Renal cortical epithelial cell (primary cell): ENCODE data around the gene RARA. TPM values are rescaled to one million over a fixed set of nuclear protein-coding genes. Genes with fewer than 3 reads are reported as not detected.

Experiments
- DNase-seq: peaks from one replicate; pipeline ENCODE4 v3.0.0-alpha.2; 2011; ENCODE audit warnings: low read depth
- total RNA-seq: library from RNA; depleted of rRNA; stranded (reverse); fragments of >200 nt; gene quantifications from 2 replicates; pipeline ENCODE4 v1.2.3, GENCODE V29; 2014

Gene RARA
- total RNA-seq, 1 donor from 2014 or later: 18.5 TPM

DNA sequence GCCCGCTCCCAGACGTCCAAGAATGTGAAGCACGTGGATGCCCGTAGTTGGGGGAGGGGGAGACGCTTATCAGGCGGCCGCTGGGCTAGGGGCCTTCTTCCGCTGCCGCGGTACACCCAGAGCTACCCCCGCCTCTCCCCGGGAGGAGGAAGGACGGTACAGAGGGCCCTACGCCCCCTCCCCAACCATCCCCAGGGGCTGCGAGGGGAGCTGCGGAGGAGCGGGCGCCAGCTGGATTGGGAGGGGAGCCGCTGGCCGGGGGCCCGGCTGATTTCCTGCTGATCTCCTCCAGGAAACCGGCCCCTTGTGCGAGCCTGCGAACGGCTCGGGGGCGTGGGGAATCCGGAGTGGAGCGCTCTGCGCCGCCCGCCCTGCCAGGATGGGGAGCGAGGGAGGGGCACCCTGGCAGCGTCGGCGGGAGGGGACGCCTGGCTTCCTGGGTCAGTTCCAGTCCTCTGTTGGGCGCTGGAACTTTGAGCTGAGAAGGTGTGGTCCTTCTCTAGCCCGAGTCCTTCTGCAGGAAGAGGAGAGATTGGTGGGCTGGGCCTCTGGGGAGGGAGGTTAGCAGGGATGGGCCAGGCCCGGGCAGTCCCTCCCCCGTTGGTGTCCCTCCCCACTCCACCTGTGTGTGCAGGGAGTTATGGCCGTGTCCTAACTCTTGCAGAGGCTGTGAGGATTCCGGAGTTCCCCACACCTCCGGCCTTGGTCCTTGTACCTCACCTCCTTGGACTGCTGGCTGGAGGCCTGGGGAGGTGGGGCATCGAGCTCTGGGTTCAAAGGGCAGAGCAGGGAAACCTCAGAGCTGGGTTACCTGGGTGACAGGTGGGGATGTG, 36.4 kb downstream of the RARA start:
- DNase-seq: peak; percentile 45

DNA sequence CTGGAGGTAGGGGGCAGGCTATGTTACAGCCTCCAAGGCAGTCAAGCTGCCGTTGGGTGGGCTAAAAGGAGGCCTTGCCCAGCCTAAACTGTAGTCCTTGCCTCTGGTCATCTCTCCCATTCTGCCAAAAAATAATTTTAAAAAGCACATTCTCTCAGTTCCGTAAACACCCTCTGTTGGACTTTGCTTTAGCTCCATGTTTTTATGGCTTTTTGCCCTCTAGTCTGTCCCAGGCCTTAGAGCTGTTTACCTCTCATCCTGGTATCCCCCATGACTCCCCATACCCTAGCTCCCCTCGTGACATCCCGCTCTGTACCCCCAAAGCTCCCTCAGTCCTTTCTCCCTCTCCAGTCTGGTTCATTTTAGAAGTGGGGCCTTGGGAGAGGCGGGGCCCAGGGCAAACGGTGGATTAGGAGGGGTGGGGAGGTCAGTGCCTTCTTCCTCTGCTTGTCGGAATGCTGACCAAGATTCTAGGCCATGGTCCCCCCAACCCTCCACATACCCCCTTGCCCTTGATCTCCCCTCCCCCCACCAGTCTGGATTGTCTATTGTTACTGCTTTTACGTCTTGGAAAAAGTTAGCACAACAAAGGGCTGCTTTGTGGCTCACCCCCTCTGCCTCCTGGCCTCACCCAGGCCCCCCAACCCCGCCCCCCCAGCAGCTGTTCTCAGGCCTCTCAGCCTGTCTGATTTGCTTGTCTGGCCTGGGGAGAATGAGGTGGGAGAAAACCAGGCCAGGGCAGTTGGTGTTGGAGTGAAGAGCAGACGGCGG, 37.2 kb downstream of the RARA start:
- DNase-seq: no peak

DNA sequence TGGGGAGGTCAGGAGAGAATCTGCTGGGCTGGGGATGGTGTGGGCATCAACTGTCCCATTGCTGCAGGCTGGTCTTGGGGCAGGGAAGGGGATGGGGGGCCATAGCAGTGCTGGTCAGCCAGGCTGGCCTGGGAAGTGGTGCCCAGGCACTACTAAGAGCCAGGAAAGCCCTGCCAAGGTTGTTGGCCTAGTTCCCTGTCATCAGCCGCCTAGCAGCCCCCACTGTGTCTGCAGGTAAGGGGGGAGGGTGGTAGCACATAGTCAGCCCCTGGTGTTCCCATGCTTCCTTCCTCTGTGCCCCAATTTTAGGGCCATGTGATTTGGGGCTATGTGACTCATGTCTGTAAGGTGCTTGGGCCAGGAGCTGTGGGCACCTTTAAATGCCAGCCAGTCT, 37.8 kb downstream of the RARA start:
- no peak for DNase-seq

DNA sequence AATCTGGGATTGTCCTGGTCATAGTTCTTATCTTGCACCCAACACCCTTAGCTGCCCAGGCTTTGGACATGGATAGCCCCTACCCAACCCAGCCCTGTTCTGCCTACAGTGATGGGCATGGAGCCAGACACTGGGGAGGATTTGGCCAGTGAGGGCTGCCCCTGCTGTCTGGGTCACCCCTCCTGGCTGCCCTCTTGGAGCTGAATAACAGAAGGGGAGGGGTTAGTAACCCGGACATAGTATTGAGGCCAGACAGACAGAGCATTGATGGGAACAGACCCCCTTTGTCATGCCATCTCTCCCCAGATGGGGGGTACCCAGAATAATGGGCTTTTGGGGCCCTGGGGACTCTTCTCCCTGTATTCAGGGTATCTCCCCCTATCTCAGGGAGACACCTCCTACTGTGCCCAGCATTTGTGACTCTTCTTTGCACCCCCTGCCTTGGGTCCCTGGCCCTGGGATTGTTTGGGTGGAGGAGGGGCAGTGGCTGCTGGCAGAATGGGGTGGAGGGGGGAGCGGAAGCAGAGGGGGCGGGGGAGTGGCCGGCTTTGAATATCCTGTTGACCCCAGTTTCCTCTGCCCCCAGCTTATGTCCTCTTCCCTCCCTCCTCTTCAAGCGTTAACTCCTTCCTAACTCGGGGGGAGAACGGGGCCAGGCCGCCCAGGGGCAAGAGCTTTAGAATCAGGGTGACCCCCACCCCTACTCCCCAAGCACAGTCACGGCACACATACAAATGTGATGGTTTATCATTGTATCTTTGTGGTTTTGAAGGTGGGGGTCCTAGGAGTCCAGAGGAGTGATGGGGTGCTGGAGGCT, 38.5 kb downstream of the RARA start:
- DNase-seq: no peak

DNA sequence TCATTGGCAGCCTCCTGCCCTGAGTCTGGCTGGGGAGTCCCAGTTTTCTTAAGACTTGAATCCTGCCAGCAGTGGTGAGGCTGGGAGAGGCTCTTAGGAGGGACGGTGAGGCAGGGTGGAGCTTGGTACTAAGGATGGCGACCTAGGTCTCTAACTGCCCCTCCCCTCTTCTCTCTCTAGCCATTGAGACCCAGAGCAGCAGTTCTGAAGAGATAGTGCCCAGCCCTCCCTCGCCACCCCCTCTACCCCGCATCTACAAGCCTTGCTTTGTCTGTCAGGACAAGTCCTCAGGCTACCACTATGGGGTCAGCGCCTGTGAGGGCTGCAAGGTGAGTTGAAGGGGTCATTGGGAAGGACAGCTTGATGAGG, 39.1 kb downstream of the RARA start:
- DNase-seq: no peak

DNA sequence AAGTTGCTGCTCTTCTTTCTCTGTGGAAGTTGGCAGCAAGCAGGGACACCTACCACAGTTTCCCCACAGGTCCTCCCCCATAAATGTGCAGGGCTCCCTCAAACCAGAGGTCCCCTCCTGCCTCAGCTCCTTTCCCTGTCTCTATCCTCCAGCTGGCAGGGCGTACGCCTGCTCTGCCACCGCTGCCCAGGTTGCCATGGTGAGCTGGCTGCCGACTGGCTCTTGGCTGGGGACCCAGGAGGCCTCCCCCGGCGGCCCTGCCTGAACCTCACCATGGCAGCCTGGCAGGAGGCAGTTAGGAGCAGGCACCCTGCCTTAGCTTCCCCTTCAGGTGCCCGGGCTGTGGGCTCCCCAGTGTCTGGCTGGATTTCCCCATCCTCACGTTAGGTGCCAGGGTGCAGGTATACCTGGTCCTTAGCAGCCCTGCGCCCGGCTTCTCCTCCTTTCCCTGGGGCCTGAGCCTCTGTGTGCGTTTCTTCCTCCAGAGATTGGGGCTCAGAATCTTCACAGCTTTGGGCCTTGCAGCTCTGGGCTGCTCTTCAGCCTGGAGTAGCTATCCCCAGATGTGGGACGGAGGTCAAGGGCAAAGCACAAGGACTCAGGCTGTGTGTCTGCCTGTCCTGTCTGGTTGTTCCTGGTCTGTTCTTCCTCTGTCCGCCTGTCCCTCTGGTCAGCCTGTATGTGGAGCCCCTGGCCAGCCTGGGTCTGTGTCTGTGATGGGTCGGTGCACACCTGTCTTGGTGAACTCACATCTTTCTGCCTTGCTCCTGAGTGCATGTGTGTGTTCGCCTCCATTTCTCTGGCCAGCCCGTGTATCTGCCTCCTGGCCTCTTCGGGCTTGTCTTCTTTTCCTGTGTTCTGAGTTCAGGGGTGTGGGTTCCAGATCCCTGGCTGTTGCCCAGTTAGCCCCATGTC, 39.8 kb downstream of the RARA start:
- no peak for DNase-seq

DNA sequence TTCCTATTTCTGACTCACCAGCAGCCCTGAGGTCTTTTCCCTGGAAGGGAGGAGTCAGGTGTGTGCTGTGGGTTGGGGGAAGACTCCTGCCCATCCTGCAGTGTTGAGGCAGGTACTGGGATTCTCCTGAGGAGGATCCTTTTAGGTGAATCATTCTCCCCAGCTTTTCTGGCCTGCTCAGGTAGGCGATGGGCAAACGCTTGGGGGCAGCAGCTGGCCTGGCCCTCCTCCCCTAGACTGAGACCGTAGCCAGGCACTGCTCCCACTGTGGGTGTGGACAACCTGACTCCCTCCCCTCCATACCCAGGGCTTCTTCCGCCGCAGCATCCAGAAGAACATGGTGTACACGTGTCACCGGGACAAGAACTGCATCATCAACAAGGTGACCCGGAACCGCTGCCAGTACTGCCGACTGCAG, 40.5 kb downstream of the RARA start:
- no peak for DNase-seq

DNA sequence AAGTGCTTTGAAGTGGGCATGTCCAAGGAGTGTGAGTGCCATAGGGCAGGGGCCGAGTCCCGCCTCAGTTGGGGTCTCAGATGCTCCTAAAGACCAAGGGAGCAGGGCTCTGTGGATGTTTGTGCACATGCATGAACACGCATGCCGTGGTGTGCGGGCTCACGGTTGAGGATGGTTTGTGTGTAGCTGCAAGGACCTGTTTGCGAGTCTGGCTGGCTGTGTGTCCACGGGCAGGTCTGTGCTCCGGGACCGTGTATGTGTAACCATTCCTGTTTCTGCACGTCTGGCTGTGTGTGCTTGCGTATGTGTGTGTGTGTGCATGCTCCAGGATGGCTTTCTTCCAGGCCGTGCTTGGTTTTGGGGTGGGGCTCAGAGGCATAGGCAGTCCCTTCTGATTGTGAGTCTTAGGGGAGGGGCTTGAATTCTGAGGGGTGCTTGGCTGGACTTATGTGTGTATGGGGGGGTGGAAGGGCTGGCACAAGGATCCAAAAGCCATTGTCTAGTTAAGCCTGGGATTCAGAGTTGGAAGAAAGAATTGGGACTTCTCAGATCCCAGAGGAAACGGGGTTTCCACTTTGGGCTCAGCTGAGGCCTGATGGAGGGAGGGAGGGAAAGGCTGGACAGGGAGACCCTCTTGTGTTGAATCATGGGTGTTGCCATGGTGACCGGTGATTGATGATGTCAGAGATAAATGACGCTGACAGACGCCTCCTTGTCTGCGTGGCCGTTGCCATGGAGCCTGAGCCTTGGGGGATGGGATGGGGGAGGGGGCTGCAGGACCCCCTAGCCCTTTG, 41.1 kb downstream of the RARA start:
- no peak for DNase-seq

DNA sequence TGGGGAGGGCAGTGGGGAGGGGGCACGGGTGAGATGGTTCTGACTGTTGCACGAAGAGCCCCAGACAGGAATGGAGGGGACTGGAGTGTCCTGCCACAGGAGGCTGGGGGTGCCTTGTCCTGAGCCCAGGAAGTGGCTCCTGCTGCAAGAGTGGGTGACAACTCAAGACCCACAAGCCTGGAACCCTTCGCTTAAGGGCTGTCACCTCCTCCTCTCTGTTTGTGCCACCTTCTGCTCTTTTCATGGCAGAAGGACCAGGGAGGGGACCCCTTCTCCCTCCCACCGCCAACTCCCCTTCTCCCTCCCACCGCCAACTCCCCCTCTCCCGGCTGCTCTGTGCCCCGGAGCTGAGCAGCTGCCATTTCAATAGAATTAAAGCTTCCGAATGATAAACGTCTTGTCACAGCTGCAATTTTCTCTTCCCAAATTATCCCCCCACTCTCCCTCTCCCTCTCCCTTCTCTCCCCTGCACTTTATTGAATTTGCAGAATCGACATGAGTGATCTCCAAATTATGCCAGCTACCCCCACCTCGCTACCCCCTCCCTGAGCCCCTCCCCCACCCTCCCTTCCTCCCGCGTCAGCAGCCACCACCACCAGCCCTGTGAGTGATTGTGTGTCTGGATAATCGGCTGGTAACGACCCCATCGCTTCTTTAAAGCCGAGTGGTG, 41.8 kb downstream of the RARA start:
- DNase-seq: no peak

DNA sequence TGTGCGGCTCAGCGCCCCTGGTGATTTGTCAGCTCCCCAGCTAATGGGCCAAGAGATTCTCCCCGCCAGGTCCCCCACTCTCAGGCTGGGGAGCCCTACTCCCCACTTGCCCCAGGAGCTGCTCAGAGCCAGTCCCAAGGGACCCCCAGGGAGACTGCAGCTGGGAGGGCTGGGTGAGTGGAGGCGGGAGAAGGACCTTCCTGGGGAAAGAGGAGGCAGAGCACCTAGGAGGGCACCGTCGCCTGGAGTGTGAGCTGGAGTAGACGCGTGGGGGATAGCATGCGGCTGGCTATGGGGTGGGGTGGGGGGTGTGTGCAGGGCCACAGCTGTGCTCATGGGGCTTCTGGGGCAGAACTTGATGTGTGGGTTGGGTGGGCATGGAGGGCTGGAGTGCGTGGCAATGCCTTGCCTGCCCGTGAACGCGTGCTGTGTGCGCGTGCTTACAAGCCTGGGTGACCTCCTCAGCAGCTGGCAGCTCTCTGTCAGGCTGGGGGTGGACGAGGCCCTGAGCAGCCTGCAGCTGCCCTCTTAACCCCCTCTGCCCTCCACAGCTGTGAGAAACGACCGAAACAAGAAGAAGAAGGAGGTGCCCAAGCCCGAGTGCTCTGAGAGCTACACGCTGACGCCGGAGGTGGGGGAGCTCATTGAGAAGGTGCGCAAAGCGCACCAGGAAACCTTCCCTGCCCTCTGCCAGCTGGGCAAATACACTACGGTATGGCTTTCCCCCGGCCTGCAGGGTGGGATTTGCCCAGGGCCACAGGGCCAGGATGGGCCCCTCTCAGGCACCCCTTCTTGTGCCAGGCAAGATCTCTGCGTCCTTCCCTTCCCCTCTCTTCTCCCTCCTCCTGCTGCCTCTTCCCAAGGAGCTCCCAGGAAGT, 42.6 kb downstream of the RARA start:
- no peak for DNase-seq

DNA sequence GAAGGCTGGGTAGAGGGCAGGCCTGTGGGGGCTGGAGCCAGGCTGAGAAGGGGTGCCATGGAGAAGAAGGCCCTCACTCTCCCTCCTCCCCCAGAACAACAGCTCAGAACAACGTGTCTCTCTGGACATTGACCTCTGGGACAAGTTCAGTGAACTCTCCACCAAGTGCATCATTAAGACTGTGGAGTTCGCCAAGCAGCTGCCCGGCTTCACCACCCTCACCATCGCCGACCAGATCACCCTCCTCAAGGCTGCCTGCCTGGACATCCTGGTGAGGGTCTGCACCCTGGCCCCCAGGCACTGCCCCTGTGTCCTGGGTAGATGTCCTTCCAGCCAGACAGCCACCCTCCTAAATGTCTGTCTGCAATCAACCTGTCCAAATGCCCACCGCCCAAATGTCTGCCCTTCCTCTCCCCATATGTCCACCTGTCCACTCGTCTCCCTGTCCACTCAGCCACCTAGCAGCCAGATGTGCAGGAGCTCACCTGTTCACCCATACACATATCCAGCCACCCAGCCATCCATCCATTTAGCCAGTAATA, 43.3 kb downstream of the RARA start:
- DNase-seq: no peak

DNA sequence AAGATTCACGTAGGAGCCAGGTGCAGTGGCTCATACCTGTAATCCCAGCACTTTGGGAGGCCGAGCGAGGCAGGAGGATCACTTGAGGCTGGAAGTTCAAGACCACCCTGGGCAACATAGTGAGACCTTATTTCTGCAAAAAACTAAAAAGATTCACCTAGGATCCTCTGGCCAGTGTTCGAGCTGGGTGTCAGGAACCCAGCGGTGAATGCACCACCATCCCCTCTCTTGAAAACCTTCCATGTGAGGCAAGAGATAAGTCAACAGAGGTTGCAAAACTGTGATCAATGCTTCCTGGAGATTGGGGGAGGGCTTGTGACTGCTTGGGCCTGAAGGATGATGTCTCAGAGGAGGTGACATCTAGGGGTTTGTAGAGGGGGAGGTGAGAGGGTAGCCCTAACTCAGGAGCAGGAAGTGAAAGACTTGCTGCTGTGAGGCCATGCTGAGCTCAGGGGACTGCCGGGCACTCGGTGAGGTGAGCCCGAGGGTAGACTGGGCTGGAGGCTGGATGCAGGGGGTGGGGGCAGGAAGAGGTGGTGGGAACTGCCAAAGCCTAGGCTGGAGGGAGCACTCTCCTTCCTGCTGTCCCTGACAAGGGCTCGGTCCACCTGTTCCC, 43.9 kb downstream of the RARA start:
- DNase-seq: no peak

DNA sequence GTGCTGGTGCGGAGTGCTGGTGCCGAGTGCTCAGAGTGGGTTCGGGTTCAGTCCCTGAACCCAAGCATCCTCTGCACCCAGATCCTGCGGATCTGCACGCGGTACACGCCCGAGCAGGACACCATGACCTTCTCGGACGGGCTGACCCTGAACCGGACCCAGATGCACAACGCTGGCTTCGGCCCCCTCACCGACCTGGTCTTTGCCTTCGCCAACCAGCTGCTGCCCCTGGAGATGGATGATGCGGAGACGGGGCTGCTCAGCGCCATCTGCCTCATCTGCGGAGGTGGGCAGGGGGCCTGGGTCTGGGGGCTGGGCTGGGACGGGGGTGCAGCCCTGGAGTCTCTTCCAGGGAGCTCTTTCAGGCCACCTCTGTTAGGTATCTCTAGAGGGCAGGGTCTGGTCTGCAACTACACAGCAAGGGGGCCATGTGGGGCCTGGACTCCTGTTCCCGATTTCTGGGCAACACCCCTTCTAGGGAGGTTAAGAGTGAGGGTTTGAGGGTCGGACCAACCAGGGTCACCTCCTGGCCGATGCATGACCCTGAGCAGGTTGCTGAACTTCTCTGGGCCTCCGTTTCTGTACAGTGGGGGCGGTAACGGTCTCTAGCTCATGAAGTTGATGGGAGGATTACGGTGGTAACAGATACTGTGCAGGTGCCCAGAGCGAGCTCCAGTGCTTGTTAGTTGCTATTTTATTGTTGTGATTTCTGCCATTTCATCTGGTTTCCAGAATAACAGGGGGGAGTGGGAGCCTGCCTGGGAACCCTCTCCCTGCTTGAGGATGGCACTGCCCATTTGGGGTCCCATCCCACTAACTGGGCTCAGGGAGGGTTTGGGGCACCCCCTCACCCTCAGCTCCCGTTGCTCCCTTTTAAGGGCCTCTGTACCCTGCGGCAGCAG, 45.5 kb downstream of the RARA start:
- no peak for DNase-seq

DNA sequence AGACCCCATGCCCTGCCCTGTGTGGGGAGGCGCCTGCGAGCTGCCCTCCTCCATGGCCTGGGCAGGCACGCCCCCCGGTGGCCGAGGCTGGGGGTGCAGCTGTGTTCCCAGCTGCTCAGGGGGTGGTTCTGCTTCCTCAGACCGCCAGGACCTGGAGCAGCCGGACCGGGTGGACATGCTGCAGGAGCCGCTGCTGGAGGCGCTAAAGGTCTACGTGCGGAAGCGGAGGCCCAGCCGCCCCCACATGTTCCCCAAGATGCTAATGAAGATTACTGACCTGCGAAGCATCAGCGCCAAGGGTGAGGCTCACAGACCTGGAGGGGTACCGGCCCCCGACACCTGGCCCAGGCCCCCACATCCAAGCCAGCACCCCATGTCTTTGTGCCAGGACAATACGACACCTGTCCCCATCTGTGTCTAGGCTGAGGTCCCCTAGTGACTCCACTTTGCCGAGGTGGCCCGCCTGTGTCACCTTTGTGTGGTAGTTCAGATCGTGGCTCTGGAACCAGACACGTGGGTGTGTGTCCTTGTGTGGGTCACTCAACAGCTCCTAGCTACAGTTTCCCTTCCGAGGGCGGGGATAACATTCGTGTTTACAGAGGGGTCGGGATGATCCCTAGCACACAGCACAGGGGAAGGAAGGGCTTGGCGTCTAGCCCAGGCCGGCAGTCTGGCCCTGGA, 46.3 kb downstream of the RARA start:
- no peak for DNase-seq

DNA sequence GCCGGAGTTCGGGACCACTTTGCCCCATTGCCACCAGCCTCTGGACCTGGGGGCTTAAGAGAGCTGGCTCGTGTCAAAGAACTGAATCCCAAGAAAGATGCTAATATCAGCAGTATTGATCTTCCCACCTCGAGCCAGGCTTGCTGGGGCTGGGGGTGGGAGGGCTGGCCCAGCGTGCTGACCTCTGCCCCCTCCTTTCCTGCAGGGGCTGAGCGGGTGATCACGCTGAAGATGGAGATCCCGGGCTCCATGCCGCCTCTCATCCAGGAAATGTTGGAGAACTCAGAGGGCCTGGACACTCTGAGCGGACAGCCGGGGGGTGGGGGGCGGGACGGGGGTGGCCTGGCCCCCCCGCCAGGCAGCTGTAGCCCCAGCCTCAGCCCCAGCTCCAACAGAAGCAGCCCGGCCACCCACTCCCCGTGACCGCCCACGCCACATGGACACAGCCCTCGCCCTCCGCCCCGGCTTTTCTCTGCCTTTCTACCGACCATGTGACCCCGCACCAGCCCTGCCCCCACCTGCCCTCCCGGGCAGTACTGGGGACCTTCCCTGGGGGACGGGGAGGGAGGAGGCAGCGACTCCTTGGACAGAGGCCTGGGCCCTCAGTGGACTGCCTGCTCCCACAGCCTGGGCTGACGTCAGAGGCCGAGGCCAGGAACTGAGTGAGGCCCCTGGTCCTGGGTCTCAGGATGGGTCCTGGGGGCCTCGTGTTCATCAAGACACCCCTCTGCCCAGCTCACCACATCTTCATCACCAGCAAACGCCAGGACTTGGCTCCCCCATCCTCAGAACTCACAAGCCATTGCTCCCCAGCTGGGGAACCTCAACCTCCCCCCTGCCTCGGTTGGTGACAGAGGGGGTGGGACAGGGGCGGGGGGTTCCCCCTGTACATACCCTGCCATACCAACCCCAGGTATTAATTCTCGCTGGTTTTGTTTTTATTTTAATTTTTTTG, 47.1 kb downstream of the RARA start:
- no peak for DNase-seq
